ENCODE measurements around the gene BCAN. TPM values are rescaled to one million over a fixed set of nuclear protein-coding genes. Genes with fewer than 3 reads are reported as not detected.
A peak's percentile ranks its signal among the peaks of the same experiment; 100 is the strongest.

The BCAN gene
- total RNA-seq, 2 donors from 2014 or later, result 0.26 TPM; not detected in 1

- ATAC-seq (no peak), DNase-seq (no peak)
- peaks cover 50% of the 10 kb centered on the region for H3K4me1 ChIP-seq
- H3K27ac ChIP-seq, result no peak overlapping the region
- WGBS, 2 donors, result 56 to 67% methylated on average over 4 to 10 of the region's 10 CpGs
- no peaks in the 10 kb centered on the region for H3K9me3 ChIP-seq
- TF ChIP-seq POLR2A (IDR thresholded peaks at IDR 0.05) (no peak), CTCF (IDR thresholded peaks at IDR 0.05) (no peak)
- H3K4me3 ChIP-seq, result no peak overlapping the region
- intact Hi-C loops (cut with DNase I), result loop anchor here (5.0 kb wide), 1 partner anchor 37 kb away; no protein-coding TSS in a partner anchor
- no peaks in the 10 kb centered on the region for H3K36me3 ChIP-seq (replicated peaks in 1 of 2; ENCODE audit: insufficient read depth in 1 of 2, low read depth in 2 of 2)
- H3K27me3 ChIP-seq, result peaks cover 0 to 13% of the 10 kb centered on the region in 2 donors
Observed at GRCh38 chr1:156658945-156659574, 17.1 kb downstream of the BCAN start.

- DNase-seq (no peak), ATAC-seq (no peak)
- H3K9me3 ChIP-seq, result no peaks in the 10 kb centered on the region
- peak overlapping the region in 1 of 4 donors; percentile 68 for H3K27ac ChIP-seq
- no peaks in the 10 kb centered on the region for H3K36me3 ChIP-seq (replicated peaks in 1 of 2; ENCODE audit: insufficient read depth in 1 of 2, low read depth in 2 of 2)
- H3K4me1 ChIP-seq, result peaks cover 54% of the 10 kb centered on the region
- TF ChIP-seq POLR2A (IDR thresholded peaks at IDR 0.05), result no peak
- no peak for TF ChIP-seq CTCF (IDR thresholded peaks at IDR 0.05)
- intact Hi-C loops (cut with DNase I), result loop anchor here (5.0 kb wide), 1 partner anchor 37 kb away; no protein-coding TSS in a partner anchor
- 29 to 31% methylated on average over 6 of the region's 6 CpGs for WGBS, 2 donors
- no peak overlapping the region for H3K4me3 ChIP-seq
- H3K27me3 ChIP-seq, result peaks cover 0 to 13% of the 10 kb centered on the region in 2 donors
Observed at GRCh38 chr1:156659661-156659987, 17.7 kb downstream of the BCAN start.

GRCh38 chr1:156659988-156660751, 18.3 kb downstream of the BCAN start:
- no peaks in the 10 kb centered on the region for H3K36me3 ChIP-seq (replicated peaks in 1 of 2; ENCODE audit: insufficient read depth in 1 of 2, low read depth in 2 of 2)
- peaks cover 0 to 13% of the 10 kb centered on the region in 2 donors for H3K27me3 ChIP-seq
- ATAC-seq (peak; percentile 82), DNase-seq (peak; percentile 92 to 94 (median 92))
- peaks cover 56% of the 10 kb centered on the region for H3K4me1 ChIP-seq
- H3K27ac ChIP-seq, result peak overlapping the region in 3 of 4 donors; percentile 55 to 68 (median 58)
- H3K4me3 ChIP-seq, result no peak overlapping the region
- intact Hi-C loops (cut with DNase I), result loop anchor here (5.0 kb wide), 1 partner anchor 38 kb away; no protein-coding TSS in a partner anchor
- no peak for TF ChIP-seq POLR2A (IDR thresholded peaks at IDR 0.05)
- TF ChIP-seq CTCF (IDR thresholded peaks at IDR 0.05), result peak; percentile 96 to 99 (median 98)
- H3K9me3 ChIP-seq, result no peaks in the 10 kb centered on the region
- 19 to 23% methylated on average over 30 to 38 of the region's 38 CpGs for WGBS, 2 donors

- no peak overlapping the region for H3K4me3 ChIP-seq
Observed at GRCh38 chr1:156660752-156661112, 18.8 kb downstream of the BCAN start.

More at GRCh38 chr1:156660752-156661112, 18.8 kb downstream of the BCAN start:
- TF ChIP-seq CTCF (IDR thresholded peaks at IDR 0.05) (no peak), POLR2A (IDR thresholded peaks at IDR 0.05) (no peak)
- Histone ChIP-seq H3K36me3 (replicated peaks in 1 of 2; ENCODE audit: insufficient read depth in 1 of 2, low read depth in 2 of 2) (no peaks in the 10 kb centered on the region), H3K27ac (peak overlapping the region; percentile 31 to 68 (median 56)), H3K27me3 (peaks cover 0 to 13% of the 10 kb centered on the region in 2 donors), H3K9me3 (no peaks in the 10 kb centered on the region), H3K4me1 (peaks cover 62% of the 10 kb centered on the region)
- ATAC-seq (no peak), DNase-seq (no peak)
- 60 to 67% methylated on average over 2 of the region's 2 CpGs for WGBS, 2 donors
- intact Hi-C loops (cut with DNase I), result no loop called here
